Psoas muscle (tissue), 8 donors: ENCODE data around the gene WDR4. TPM values are rescaled to one million over a fixed set of nuclear protein-coding genes. Genes with fewer than 3 reads are reported as not detected.

Experiments
- ATAC-seq, 4 donors: fragments of 200-7000 bp; cut with Tn5 transposase; one replicate each; pipeline ENCODE4 v1.9.1; 2020; ENCODE audit warnings: moderate library complexity in 3 of 4, mild to moderate bottlenecking in 2 of 4
- DNase-seq, 2 donors: peaks; one replicate each; pipeline ENCODE4 v3.0.0-alpha.2; 2020
- H3K27ac ChIP-seq: fragments of 200-600 bp; one replicate; pipeline ENCODE4 v1.8.0; 2022
- H3K27me3 ChIP-seq, 3 donors: fragments of 200-600 bp in 1 of 3; one replicate each; pipeline versions ENCODE4 v1.6.1 to v1.8.0; 2013 to 2022; ENCODE audit warnings: low read length in 2 of 3, mild to moderate bottlenecking in 2 of 3, moderate library complexity in 1 of 3; ENCODE audit not compliant: insufficient read depth in 3 of 3
- H3K36me3 ChIP-seq, 2 donors: fragments of 200-600 bp in 1 of 2; one replicate each; pipeline versions ENCODE4 v1.6.1 to v1.8.0; 2013 to 2022; ENCODE audit warnings: low read depth in 1 of 2, mild to moderate bottlenecking in 1 of 2, moderate library complexity in 1 of 2; ENCODE audit not compliant: insufficient read depth in 1 of 2
- H3K4me1 ChIP-seq: fragments of 200-600 bp; one replicate; pipeline ENCODE4 v1.8.0; 2022
- H3K4me3 ChIP-seq: fragments of 200-600 bp; one replicate; pipeline ENCODE4 v1.8.0; 2022; ENCODE audit warnings: mild to moderate bottlenecking
- H3K9me3 ChIP-seq: fragments of 200-600 bp; one replicate; pipeline ENCODE4 v1.8.0; 2022
- CTCF ChIP-seq: fragments of 200-600 bp; IDR thresholded peaks from one replicate; pipeline ENCODE4 v1.8.0; 2022; ENCODE audit warnings: antibody characterized with exemption
- WGBS, 3 donors: extraction: QIAGEN DNeasy Blood & Tissue Kit; methylation state at CpG; one replicate each; pipeline versions ENCODE4 v1.1.6 to v1.1.7; 2013; 5-methylcytosine and 5-hydroxymethylcytosine counted together
- intact Hi-C, 2 donors: fragments of 100-400 bp; cut with DNase I; formaldehyde crosslinking; loops; one replicate each; pipeline versions ENCODE4 v1.11.0 to v1.14.2; 2022
- polyA plus RNA-seq, 3 donors: library from polyadenylated mRNA; stranded (reverse); fragments of 200-250 nt; gene quantifications; one replicate each; pipeline ENCODE4 v1.2.3, GENCODE V29; 2013
- total RNA-seq, 4 donors: library from RNA; stranded (reverse); fragmentation: NEBNext Ultra II Directional in 2 of 4; extraction: Animal tissue kit (Norgen Biotek cat#: 25700) in 2 of 4; gene quantifications; one replicate each; pipeline versions ENCODE4 v1.2.1 to v1.2.4, GENCODE V29; 2021 to 2023
- donor health status: healthy with polysubstance abuse.
- donor health status: DM: no; HTN: no; CAD: no; lungs with moderate emphysema.
- donor health status: Bipolar disorder and iron deficiency.
- donor health status: healthy.
- donor health status: DM: yes; HTN: yes; CAD: no.
- donor health status: DM: no; HTN: no; CAD: no.
- donor health status: DM: no; HTN: no; CAD: no.
- donor health status: DM: yes; HTN: yes; CAD: no.

Gene WDR4
- total and polyA plus RNA-seq, 7 donors, result 4.8 to 40.2 (median 11.1) TPM

- 79 to 87% (median 79%) methylated on average over 13 of the region's 13 CpGs for WGBS, 3 donors
- H3K9me3 ChIP-seq, result no peaks in the 10 kb centered on the region
- no peaks in the 10 kb centered on the region for H3K4me1 ChIP-seq
- TF ChIP-seq CTCF, result no peak
- no peak overlapping the region for H3K27ac ChIP-seq
- no peaks in the 10 kb centered on the region for H3K27me3 ChIP-seq
- H3K36me3 ChIP-seq, result peaks cover 0 to 60% of the 10 kb centered on the region in 2 donors
- no peak overlapping the region for H3K4me3 ChIP-seq
- intact Hi-C loops, result loop anchor here in 1 of 2 donors (10.0 kb wide), 1 partner anchor 51 kb away; no protein-coding TSS in a partner anchor
- ATAC-seq (no peak), DNase-seq (no peak)
Observed at GRCh38 chr21:42863504-42863870, 15.9 kb downstream of the WDR4 start.

- Histone ChIP-seq H3K4me1 (no peaks in the 10 kb centered on the region), H3K36me3 (peaks cover 0 to 60% of the 10 kb centered on the region in 2 donors), H3K27ac (no peak overlapping the region), H3K27me3 (no peaks in the 10 kb centered on the region), H3K4me3 (no peak overlapping the region), H3K9me3 (no peaks in the 10 kb centered on the region)
- intact Hi-C loops, result loop anchor here in 1 of 2 donors (10.0 kb wide), 1 partner anchor 52 kb away; no protein-coding TSS in a partner anchor
- TF ChIP-seq CTCF, result no peak
- DNase-seq (no peak), ATAC-seq (no peak)
- 90 to 94% (median 92%) methylated on average over 21 of the region's 21 CpGs for WGBS, 3 donors
Observed at GRCh38 chr21:42862774-42863503, 16.4 kb downstream of the WDR4 start.

GRCh38 chr21:42861848-42862400, 17.4 kb downstream of the WDR4 start:
- Histone ChIP-seq H3K27ac (no peak overlapping the region), H3K36me3 (peaks cover 0 to 59% of the 10 kb centered on the region in 2 donors), H3K27me3 (no peaks in the 10 kb centered on the region), H3K4me3 (no peak overlapping the region), H3K9me3 (no peaks in the 10 kb centered on the region), H3K4me1 (no peaks in the 10 kb centered on the region)
- TF ChIP-seq CTCF, result no peak
- ATAC-seq, result no peak
- WGBS, 3 donors, result 74 to 84% (median 78%) methylated on average over 29 of the region's 29 CpGs
- DNase-seq, result no peak
- intact Hi-C loops, result loop anchor here in 1 of 2 donors (10.0 kb wide), 1 partner anchor 53 kb away; no protein-coding TSS in a partner anchor

- peaks cover 0 to 65% of the 10 kb centered on the region in 2 donors for H3K36me3 ChIP-seq
- H3K4me3 ChIP-seq, result no peak overlapping the region
- no peaks in the 10 kb centered on the region for H3K4me1 ChIP-seq
- DNase-seq (no peak), ATAC-seq (no peak)
- H3K27me3 ChIP-seq, result no peaks in the 10 kb centered on the region
- intact Hi-C loops, result loop anchor here in 1 of 2 donors (10.0 kb wide), 1 partner anchor 53 kb away; no protein-coding TSS in a partner anchor
- TF ChIP-seq CTCF, result no peak
- 87 to 90% (median 89%) methylated on average over 10 of the region's 10 CpGs for WGBS, 3 donors
- no peak overlapping the region for H3K27ac ChIP-seq
- H3K9me3 ChIP-seq, result no peaks in the 10 kb centered on the region
Observed at GRCh38 chr21:42861311-42861847, 18.0 kb downstream of the WDR4 start.
